HG03565 (cell line): ENCODE data around the gene WDR91.
"Not testable (repeated sequence)": the region's sequence is repeated elsewhere in the genome, so short reads cannot be mapped to it uniquely, and the experiment has no call there.

Experiments used
- ATAC-seq: cut with Tn5 transposase; IDR thresholded peaks from one replicate; pipeline ENCODE4 v1.9.1; 2021; ENCODE audit warnings: mild to moderate bottlenecking, moderate library complexity; ENCODE audit not compliant: unreplicated experiment

WDR91 gene

DNA sequence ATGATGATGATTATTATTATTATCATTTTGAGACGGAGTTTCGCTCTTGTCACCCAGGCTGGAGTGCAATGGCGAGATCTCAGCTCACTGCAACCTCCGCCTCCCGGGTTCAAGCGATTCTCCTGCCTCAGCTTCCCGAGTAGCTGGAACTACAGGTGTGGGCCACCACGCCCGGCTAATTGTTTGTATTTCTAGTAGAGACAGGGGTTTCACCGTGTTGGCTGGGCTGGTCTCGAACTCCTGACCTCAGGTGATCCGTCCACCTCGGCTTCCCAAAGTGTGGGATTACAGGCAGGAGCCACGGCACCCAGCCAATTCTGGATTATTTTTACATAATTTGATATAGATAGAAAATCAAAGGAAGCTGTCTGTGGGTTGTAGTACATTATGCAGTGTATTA lies 22.8 kb upstream of the WDR91 start:
- not testable (repeated sequence) for ATAC-seq

DNA sequence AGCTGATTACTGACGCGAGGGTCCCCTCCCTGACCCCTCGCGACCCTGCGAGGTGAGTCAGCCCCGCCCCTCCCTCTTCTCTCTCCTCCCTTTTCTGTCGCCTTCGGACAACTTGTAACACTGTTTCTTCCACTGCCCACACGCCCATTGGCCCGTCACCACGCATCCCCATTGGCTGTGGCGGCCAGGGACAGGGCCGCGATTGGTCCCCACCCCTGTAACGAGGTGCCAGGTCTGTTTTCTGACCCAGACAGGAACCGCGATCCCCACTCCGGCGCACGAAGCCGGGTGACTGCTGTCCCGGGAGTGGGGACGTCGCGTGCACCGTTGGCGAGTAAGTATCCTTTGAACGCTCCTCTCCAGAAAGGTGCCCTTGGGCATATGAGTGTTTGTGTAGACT lies 22.2 kb upstream of the WDR91 start, which contains the start of gene STRA8:
TSS of gene STRA8 (plus strand) at position 269 of the 400 bp plus-strand sequence. CDS start 6,687 bp downstream, outside the sequence.
- no peak for ATAC-seq

DNA sequence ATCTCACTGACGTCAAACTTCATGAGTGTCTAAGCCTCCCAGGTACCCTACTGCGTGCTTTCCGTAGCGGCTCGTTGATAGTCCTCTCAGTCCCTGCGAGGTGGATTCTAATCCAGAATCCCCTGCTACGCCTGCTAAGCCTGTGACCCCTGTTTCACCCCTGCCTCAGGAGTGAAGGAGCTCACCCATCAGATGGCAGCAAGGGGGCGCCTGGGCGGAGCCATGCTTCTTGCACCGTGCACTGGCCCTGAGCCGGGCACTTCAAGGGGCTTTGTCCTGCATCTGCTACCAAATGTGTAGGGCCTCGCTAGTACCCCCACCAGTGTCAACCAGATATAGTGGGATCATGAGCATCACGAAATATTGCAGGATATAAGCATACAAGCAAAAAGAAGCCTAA lies 21.4 kb upstream of the WDR91 start:
- ATAC-seq, result no peak

DNA sequence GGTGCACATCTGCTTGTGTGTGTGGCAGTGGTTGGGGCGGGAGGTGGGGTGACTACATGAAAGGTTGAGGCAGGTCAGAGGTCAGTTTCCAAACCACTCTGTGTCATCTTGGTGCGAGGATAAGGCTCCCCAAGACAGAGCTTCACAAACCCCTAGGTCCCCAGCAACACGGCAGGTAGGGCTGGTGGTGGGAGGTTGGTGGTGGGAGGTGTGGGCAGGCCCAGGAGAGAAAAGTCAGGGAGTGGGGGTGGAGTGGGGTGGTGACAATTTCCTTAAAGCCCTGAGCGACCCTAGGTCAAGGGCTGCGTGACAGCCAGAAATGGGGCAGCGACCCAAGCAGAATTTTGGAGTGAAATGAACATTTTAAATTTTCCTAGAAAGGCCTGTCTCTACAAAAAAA lies 20.8 kb upstream of the WDR91 start:
- ATAC-seq, result no peak

DNA sequence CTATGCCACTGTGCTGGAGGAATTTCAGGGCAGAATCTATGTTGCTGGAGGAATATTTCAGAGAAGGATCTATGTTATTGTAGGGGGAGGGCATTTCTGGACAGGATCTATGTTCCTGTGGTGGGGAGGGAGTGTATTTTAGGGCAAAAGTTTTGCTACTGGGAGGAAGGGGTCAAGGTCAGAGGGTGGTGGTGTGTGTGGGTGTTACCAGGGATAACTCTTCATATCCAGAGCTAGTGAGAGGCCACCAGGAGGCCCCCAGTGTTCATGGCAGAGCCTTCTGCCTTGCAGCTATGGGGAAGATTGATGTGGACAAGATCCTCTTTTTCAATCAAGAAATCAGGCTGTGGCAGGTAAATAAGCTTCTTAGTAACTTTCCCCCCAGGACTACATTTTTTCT lies 20.4 kb upstream of the WDR91 start:
- ATAC-seq, result no peak

DNA sequence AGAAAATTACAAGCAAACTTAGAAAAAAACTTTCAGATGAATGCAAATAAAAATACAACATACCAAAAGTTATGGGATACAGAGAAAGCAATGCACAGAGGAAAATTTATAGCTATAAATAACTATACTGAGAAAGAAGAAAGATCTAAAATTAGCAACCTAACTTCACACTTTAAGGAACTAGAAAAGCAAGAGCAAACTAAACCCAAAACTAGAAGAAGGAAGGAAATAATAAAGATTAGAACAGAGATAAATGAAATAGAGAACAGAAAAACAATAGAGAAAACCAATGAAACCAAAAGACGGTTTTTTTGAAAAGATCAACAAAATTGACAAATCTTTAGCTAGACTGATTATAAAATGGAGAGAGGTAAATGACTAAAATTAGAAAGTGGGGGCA lies 12.7 kb upstream of the WDR91 start:
- peak; percentile 63 for ATAC-seq

DNA sequence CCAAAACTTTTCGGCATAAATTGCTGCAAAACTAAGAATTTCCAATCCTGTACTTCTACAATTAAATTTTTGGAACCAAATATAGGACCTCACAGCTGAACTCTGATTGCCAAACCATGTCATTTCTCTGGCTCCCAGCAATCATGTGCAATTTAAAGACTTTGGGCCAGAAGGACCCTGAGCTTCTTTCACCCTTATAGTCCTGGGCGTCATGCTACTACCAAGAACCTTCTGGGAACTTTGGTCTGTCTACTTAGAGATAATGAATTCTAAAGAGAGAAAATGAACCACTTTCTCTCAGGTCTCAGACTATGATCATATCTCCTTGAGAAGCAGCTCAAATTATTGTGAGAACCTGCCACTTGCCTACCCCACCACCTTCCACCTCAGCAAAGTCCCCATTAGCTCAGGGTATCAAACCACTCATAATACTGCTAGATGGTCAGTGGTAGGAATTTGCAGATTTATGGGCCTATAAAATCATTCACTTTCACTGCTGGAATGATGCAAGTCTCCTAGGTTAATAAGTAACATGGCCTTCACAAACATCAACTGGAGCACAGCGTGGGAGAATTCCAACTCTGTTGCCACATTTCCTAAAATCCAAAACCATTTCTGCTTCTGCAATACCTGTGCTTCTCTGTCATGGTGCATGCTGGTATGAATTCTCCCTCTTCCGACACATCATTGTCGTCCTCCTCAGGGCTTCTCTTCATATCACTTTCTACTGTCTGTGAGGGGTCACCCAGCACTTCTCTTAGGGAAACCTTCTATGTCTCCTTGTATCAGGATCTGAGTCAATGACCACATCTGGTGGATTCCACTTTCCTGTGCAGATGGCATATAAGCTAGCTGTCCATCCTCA lies 6.6 kb upstream of the WDR91 start:
- ATAC-seq, result no peak

DNA sequence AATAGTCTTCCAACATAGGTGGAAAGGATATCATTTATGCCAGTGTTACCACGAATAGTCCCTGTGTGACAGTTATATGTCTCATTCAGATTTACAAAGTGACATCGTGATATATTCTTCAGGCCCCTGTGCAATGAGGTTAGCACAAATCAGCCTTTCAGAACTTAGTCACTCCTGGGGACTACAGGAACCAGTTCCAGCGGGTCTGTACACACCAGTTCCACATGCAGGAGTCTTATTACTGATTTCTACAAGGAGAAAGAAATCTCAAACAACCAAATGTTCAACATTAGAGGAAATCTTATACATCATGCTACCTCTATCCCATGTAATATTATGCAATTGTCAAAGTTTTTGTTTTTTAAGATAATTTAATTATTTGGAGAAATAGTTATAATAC lies 4.4 kb upstream of the WDR91 start:
- ATAC-seq, result no peak

DNA sequence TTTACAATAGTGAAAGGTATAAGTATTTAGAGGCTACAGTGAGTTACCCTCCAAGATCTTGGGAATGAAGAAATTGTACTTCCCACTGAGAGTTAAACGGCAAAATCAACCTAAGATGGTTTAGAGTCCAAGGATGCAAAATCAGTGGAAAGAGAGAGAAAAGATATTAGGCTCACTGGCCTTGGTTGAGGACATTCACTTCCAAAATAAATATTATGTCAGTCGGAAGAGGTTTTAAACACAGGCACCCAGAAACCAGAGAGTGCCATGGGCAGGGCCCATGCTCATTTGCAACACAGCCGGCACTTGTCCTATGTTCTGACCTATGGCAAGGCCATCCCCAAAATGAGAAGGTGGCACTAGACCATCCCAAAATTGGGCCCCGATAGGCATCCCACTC lies 3.9 kb upstream of the WDR91 start:
- ATAC-seq, result no peak

DNA sequence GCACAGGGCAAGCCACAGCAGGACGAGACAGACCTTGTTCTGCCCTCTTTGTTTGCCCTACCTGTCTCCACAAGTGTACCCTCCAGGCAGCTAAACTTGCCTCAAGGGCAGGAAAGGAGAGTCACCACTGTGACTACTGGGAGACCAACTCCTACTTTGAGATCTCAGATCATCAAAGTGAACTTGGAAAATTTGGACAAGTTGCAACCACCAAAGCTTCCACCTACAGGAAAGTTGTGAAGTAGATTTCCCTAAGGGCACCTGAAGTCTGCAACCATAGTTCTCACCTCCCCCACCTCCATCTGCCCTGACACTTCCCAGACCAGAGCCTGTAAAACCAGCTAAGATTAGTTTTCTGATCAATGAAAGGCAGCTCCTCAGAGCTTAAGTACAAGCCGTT lies 2.5 kb upstream of the WDR91 start:
- ATAC-seq, result no peak

DNA sequence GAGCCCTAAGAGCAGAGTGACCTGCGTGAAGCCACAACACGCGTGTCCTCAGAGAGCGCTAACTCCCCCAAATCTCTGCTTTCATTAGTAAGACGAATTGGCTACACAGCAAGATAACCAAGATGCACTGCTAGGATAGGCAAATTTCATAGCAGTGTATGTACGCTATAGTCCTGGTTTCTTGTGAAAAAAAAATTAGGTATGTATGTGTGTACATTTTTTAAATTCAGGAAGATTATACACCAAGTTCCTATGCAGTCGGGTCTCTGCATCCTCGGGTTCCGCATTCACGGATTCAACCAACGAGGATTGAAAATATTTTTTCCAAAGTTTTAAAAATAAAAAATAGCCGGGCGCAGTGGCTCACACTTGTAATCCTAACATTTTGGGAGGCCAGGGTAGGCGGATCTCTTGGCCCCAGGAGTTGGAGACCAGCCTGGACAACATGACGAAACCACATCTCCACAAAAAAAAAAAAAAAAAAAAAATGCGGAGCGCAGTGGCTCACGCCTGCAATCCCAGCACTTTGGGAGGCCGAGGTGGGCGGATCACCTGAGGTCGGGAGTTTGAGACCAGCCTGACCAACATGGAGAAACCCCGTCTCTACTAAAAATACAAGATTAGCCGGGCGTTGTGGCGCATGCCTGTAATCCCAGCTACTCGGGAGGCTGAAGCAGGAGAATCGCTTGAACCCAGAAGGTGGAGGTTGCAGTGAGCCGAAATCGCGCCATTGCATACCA lies 790 bp upstream of the WDR91 start:
- not testable (repeated sequence) for ATAC-seq

DNA sequence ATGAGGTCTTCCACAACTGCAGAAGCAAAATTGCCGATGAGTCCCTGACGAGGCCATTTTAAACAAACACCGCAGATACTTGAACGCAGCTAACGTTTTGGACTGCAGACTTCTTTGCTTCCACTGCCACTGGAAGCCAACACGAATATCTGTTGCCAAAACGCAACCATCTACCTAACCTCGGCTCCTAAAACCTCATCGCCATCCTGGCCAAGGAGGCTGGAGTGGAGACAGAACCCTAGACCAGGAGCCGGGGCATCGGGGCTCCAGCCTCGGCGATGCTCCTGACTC lies 493 bp downstream of the WDR91 start:
- no peak for ATAC-seq

DNA sequence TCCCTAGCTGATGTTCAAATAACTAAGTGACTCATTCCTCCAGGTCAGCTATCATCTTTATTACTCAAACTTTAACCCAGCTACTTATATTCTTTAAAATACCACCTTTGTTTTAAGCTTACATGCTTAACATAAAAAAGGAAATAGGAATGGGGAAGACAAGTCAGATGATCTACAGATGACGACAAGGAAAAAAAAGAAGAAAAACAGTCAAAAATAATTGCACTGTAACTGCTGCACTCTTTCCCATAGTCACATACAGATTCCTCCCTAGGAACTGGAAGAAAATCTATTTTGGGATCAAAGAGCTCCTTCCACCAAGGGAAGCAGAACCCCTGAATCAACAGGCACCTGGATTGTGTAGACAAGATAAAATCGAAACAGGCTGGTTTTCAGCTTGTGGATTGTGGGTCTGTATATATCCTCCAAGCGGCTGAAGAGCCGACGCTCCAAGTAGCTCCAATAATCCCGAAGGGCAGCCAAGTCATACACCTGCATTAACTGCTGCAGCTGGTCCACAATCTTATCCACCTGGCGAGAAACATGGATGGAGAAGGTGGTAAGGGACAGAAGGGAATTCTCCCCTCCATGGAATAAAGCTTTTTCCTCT lies 2.0 kb downstream of the WDR91 start:
- ATAC-seq, result no peak

DNA sequence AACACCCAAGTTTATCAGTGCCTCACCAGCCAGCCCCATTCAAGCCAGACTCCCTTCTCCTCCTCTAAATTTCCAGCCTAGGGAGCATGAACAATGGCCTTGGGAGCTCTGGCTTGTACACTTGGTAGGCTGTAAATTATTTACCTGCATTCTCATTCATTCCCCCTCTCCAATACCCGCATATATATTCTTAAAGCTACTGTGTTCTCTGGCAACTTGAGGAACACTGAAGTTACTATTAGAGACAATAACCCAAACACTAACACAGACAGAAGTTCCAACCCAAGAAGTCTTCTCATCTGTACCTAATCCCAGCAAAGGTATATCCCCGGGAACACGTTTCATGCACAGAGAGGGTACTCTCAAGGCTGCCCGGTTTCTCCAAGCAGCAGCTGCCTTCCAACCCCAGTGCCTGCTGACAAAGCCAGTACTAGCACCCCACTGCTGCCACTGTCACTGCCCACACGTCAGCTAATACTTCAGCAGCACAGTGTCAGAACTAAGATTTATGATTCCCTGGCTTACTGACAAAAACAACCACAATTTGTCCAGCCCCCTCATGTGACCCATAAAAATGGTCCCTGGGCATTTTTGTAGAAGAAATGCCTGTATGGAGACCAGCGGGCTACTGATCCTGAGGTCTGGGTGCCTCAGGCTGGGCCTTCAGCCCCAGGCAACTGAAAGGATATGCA lies 3.1 kb downstream of the WDR91 start:
- no peak for ATAC-seq

DNA sequence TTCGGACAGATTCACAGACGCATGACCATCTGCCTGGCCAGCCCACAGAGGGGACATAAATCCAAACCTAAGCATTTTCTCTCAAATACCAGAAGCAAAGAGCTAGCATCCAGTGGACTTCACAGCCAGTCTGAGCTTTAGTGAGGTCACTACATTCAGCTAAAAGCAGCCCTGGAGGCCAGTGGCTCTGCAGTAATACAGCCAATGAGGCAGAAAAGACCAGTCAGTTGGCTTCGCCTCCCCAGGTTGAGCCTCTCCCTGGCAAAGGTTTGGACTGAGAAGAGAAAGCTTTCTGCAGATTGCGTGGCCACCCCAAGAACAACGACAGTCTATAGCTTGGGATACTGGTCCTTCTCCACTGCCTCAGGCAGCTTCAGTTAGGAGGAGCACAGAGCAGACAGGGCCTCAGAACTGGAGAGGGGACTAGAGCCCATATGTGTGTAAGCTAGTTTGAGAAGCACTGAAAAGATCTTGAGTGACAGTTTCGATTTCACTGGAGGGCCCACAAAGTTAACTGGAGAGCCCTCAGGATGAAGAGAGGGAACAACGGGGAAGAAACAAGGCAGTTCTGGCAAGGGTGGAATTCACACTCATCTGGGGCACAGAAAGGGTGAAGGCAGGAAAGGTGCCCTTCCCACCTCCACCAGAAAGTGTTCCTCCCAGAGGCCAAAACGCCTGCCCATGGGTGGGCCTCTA lies 3.8 kb downstream of the WDR91 start:
- ATAC-seq, result no peak

DNA sequence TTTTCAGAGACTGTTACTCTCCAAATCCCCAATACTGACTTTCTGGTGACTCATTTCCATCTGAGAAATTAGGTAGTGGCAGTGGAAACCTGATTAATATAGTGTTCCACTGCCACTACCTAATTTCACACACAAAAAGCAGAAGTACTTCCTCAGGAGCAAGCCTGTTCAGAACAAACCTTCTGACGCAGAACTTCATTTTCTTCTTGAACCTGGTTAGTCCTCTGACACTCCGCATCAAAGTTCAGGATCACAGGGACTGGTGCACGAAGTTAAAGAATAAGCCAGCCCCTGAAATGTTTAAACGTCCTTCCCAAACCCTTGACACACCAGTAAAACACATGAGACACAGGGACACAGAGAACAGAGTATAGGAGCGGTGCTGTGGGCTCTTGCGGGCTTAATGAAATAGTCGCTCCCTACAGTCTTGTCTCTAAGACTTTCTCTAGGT lies 4.4 kb downstream of the WDR91 start:
- ATAC-seq, result peak; percentile 37

DNA sequence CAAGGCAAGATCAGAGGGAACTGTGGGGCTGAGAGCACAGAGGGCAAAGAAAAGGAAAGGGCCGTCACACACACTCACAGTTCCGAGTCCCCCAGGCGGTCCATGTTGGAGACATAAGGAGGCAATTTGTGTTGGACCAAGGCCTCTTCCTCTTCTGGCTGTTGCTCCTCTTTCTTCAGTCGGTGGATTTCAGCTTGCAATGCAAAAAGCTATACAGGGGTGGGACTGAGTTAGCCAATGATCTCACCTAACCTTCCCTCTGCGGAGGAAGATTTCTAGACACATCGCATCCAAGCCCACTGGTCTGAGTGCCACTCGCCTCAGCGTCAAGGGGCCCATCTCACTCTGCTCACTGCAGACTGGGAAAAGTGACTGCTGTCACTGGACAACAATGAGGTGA lies 5.5 kb downstream of the WDR91 start:
- ATAC-seq, result no peak

DNA sequence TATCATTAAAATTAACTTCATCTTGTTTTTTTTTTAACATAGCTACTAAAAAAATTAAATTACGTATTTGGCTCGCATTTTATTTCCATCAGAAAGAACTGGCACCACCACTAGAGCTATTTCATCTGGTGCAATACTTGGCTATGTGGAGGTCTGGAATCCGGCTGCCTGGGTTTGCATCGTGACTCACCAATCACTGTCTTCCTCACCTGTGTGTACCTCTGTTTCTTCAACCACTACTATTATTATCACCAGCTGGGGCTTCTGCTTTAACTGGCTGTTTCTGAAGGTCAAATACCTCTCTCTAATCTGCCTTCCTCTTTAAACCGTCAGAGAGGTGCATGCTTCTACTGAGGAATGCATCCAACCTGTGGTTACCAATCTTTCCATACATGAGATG lies 6.5 kb downstream of the WDR91 start:
- no peak for ATAC-seq

DNA sequence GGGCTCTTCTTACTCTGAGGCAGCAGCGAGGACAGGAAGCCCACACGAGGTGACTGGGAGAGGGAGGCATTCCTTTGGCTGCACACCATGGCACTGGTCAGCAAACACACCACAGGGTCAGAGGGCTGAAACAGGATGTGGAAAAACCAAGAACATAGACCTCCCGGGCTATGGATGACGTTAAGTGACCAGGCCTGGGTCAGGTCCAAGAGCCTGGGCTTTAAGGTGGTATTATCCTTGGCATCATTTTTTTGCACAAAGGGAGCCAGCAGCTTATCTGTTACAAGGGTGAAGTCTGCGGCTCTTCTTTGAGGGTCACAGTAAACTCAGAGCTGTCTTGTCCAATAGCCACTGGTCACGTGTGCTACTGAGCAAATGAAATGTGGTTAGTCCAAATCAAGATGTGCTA lies 7.0 kb downstream of the WDR91 start:
- no peak for ATAC-seq

DNA sequence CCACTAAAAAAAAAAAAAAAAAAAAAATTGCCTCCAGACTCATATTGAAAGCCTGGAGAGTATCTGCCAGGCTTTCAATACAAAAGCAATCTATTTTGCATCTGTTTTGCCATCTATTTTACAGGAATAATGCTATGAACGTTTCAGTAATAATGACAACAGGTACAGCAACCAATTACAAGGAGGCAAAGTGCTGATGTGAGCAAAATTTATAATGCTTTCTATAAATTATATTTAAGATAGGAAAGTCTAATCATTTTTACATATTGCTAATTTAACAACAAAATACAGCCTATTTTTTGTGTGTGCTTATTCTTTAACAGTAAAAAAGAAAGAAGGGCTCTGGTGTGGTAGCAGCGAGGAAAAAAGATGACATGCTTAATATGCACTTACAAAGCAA lies 10.0 kb downstream of the WDR91 start:
- ATAC-seq, result no peak

DNA sequence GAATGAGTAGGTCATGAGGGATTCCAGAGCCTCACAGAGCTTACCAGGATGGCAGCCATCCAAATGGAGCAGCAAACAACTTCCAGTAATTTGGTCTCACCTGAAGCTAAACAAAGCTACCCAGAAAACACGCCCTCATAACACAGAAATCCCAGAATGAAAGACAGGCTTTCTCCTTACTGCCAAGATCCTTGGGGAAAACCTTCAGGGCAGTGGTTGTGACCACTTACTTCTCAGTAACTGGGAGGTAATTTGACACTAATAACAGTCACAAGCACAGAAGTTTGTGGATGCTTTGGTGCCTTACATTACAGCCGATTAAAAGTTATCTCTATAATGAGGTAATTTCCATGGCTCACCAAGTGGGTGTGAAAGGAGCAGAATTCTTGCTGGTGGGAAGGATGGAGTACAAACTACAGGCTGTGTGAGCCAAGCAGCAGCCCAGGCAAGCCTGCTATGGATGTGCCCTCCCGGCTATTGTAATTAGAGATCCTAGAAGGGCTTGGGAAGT lies 10.4 kb downstream of the WDR91 start:
- ATAC-seq, result no peak
